Skeletal muscle tissue (tissue), 4 donors: ENCODE data around the gene MXD4. TPM values are rescaled to one million over a fixed set of nuclear protein-coding genes. Genes with fewer than 3 reads are reported as not detected.
"Not testable (repeated sequence)": the region's sequence is repeated elsewhere in the genome, so short reads cannot be mapped to it uniquely, and the experiment has no call there.

Experiments
- H3K27ac ChIP-seq: one replicate; pipeline ENCODE4 v1.7.0; 2013; ENCODE audit warnings: mild to moderate bottlenecking, low read depth, low read length, inconsistent platforms
- H3K27me3 ChIP-seq, 3 donors: one replicate each; pipeline ENCODE4 v1.7.0; 2013; ENCODE audit warnings: low read length in 3 of 3; ENCODE audit not compliant: control insufficient read depth in 3 of 3, insufficient read depth in 3 of 3
- H3K36me3 ChIP-seq, 3 donors: one replicate each; pipeline ENCODE4 v1.7.0; 2013; ENCODE audit warnings: low read length in 3 of 3; ENCODE audit not compliant: control insufficient read depth in 3 of 3, insufficient read depth in 3 of 3
- H3K4me1 ChIP-seq, 3 donors: one replicate each; pipeline ENCODE4 v1.7.0; 2013; ENCODE audit warnings: low read length in 3 of 3, mild to moderate bottlenecking in 3 of 3; ENCODE audit not compliant: control insufficient read depth in 3 of 3, insufficient read depth in 3 of 3
- H3K4me3 ChIP-seq, 3 donors: one replicate each; pipeline ENCODE4 v1.7.0; 2013; ENCODE audit warnings: low read length in 3 of 3
- H3K9ac ChIP-seq, 3 donors: one replicate each; pipeline ENCODE4 v1.7.0; 2013; ENCODE audit warnings: low read length in 3 of 3, mild to moderate bottlenecking in 3 of 3, moderate library complexity in 2 of 3, low read depth in 1 of 3
- H3K9me3 ChIP-seq, 3 donors: one replicate each; pipeline ENCODE4 v1.7.0; 2013; ENCODE audit warnings: low read length in 3 of 3; ENCODE audit not compliant: control insufficient read depth in 3 of 3
- total RNA-seq: library from RNA; depleted of rRNA; stranded (reverse); fragments of >200 nt; gene quantifications from one replicate; pipeline ENCODE4 v1.2.3, GENCODE V29; 2014
- donor health status: Osteomylitis.

MXD4 gene
- total RNA-seq, 1 donor from 2014 or later = 21.4 TPM

GRCh38 chr4:2284934-2285612 lies 23.2 kb upstream of the MXD4 start:
- no peaks in the 10 kb centered on the region for H3K9me3 ChIP-seq

GRCh38 chr4:2284161-2284933 lies 22.4 kb upstream of the MXD4 start:
- no peaks in the 10 kb centered on the region for H3K9me3 ChIP-seq
- no peaks in the 10 kb centered on the region for H3K27me3 ChIP-seq
- no peak overlapping the region for H3K9ac ChIP-seq
- no peak overlapping the region for H3K4me3 ChIP-seq
- H3K36me3 ChIP-seq = no peaks in the 10 kb centered on the region
- H3K27ac ChIP-seq = no peak overlapping the region
- no peaks in the 10 kb centered on the region for H3K4me1 ChIP-seq

More at GRCh38 chr4:2284934-2285612, 23.2 kb upstream of the MXD4 start:
- Histone ChIP-seq H3K36me3 (no peaks in the 10 kb centered on the region), H3K4me1 (no peaks in the 10 kb centered on the region), H3K9ac (no peak overlapping the region), H3K27ac (no peak overlapping the region), H3K4me3 (no peak overlapping the region), H3K27me3 (peaks cover 0 to 4% (median 0%) of the 10 kb centered on the region in 3 donors)

DNA sequence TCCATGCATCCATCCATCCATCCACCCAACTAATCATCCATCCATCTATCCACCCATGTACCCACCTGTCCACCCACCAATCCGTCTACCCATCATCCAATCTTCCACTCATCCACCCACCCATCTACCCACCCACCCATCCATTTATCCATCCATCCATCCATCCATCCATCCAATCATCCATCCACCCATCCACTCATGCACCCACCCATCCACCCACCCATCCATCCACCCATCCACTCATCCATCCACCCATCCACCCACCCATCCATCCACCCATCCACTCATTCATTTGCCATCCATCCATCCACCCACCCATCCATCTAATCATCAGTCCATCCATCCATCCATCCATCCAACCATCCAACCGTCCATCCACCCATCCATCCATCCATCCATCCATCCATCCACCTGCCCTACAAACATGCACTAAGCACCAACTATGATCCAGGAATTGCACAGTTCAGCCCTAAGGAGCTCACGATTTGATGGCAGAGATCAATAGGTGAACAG lies 21.3 kb upstream of the MXD4 start:
- H3K4me1 ChIP-seq = no peaks in the 10 kb centered on the region
- H3K27me3 ChIP-seq = no peaks in the 10 kb centered on the region
- no peak overlapping the region for H3K9ac ChIP-seq
- H3K27ac ChIP-seq = no peak overlapping the region
- H3K4me3 ChIP-seq = no peak overlapping the region
- H3K9me3 ChIP-seq = no peaks in the 10 kb centered on the region
- no peaks in the 10 kb centered on the region for H3K36me3 ChIP-seq

DNA sequence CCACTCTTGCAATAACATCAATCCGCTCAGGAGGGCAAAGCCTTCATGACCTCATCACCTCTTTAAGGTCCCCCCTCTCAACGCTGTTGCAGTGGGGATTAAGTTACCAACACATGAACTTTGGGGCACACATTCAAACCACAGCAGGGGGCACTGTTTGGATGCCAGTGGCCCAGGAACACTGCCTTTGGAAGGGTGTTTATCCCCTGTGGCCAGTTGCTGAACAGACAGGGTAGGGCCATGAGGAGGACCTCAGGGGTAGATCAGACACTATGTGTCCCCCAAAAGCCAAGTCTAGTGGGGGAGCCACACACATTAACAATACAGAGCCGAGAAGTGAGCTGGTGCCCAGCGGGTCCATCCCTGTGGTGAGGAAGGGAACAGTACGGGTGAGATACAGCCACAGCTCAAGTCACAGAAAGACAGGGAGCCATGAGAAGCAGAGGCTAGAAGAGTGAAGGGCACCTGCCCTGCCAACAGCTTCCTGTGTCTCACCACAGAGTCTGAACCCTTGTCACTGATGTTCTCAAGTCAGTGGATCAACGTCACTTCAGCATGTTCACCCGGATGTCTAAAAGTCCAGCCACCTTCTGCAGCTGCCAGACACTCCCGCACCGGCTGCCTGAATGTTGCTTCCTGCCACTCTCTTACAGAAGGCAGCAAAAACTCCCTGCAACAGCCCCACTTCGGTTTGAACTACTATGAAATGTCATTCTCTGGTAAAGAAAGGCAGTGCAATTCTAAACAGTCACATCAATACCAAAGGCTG lies 19.9 kb upstream of the MXD4 start:
- no peak overlapping the region for H3K9ac ChIP-seq
- H3K9me3 ChIP-seq = no peaks in the 10 kb centered on the region
- H3K27me3 ChIP-seq = no peaks in the 10 kb centered on the region
- H3K36me3 ChIP-seq = no peaks in the 10 kb centered on the region
- no peak overlapping the region for H3K27ac ChIP-seq
- no peaks in the 10 kb centered on the region for H3K4me1 ChIP-seq
- no peak overlapping the region for H3K4me3 ChIP-seq

DNA sequence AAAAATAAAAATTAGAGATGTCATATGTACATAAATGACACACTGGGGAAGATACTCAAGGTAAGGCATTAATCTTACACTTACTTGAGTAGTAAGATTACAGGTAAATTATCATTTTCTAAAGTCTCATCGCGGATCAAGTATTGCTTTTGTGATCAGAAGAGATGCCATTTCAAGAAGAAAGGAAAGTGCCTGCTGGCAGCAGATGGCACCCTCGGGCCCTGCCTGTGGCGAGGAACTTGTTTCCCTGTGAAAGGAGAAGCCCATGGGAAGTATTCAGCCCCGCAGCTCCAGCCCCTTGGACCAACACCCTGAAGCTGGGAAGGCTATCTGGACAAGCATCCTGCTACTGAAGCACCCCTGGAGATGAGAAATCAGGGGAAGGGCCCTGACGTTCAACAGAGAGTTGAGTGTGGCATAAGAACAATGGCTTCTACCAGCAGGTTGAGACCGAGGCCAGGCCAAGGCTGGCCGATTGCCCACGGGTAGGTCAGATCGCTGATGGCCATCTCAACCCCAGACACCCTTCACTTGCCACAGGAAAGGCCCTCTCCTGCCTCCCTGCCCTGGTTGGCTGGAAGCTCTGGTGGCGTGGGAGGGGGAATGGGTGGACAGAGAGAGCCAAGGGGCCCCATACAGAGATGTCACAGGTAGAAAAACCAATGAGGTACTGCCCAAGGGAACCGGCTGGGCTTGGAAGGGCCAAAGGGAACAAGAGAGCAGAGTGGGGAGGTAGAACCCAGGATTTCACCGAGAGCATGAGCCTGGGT lies 18.8 kb upstream of the MXD4 start:
- H3K27ac ChIP-seq = no peak overlapping the region
- H3K9ac ChIP-seq = no peak overlapping the region
- H3K4me1 ChIP-seq = no peaks in the 10 kb centered on the region
- no peaks in the 10 kb centered on the region for H3K9me3 ChIP-seq
- no peak overlapping the region for H3K4me3 ChIP-seq
- no peaks in the 10 kb centered on the region for H3K27me3 ChIP-seq
- H3K36me3 ChIP-seq = no peaks in the 10 kb centered on the region

DNA sequence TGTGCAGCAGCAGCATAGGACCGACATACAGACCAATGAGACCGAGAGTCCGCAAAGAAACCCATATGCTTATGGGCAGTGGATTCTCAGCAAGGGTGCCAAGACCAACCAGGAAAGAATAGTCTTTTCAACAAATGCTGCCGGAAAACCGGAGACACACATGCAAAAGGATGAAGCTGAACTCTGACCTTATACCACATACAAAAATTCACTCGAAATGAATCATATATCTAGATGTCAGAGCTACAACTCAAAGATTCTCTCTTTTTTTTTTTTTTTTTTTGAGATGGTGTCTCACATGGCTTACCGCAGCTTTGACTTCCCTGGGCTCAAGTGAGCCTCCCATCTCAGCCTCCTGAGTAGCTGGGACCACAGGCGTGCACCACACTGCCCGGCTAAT lies 16.0 kb upstream of the MXD4 start:
- H3K9ac ChIP-seq = no peak overlapping the region
- H3K4me1 ChIP-seq = no peaks in the 10 kb centered on the region
- H3K27ac ChIP-seq = no peak overlapping the region
- H3K27me3 ChIP-seq = no peaks in the 10 kb centered on the region
- no peaks in the 10 kb centered on the region for H3K36me3 ChIP-seq
- H3K4me3 ChIP-seq = no peak overlapping the region
- no peaks in the 10 kb centered on the region for H3K9me3 ChIP-seq

DNA sequence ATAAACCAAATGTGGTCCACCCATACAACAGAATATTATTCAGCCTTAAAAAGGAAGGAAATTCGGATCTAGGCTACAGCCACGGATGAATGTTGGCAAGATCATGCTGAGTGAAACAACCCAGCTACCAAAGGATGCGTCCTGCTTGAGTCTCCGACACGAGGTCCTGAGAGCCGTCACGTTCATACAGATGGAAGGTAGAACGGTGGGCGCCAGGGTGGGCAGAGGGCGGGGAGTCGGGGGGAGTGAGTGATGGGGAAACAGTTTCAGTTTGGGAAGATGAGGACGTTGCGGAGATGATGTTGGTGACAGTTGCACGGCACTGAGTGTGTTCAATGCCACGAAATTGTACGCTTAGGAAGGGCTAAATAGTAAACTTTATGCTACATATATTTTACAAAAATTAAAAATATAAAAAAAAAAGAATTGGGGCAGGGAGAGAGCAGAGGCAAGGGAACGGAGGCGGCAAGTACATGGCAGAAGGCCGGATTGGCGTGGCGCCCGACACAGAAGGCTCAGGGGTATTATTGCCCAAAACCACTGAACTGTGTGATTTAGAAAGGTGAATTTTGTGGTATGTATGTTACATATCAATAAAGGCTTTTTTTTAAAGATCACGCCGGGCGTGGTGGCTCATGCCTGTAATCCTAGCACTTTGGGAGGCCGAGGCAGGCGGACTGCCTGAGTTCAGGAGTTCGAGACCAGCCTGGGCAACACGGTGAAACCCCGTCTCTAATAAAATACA lies 14.8 kb upstream of the MXD4 start:
- Histone ChIP-seq H3K36me3 (no peaks in the 10 kb centered on the region), H3K4me1 (peaks cover 5 to 8% (median 7%) of the 10 kb centered on the region in 3 donors), H3K4me3 (no peak overlapping the region), H3K27me3 (no peaks in the 10 kb centered on the region), H3K9ac (no peak overlapping the region), H3K27ac (no peak overlapping the region), H3K9me3 (no peaks in the 10 kb centered on the region)

DNA sequence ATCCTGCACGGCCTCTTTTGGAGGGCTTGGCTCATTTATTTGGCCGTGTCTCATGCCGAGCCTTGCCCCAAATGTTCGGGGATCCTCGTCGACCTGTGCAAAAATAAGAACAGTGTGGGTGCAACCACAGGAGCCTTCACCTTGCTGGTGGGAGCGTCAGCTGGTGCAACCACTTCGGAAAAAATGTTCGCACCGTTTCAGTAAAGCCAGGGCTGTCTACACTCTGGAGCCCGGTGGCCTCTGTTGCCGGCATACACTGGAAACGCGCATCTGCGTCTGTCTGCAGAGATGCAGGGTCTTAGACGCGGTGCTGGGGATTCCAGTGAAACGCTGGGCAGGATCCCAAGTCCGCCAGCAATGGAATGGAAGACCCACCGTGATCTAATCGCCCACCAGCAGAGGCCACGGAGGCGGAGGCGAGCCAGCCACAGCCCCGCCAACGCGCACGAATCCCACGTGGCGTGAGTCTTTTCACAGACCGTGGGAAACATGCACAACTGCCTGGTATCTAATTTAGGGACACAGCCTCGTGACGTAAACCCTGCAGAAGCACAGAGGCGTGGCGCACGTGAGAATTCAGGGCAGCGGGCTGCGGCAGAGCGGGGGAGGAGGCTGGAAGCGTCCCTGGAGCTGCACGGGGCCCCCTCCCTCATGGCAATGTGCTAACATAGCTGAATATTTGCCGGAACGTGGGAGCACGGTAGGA lies 13.8 kb upstream of the MXD4 start:
- Histone ChIP-seq H3K4me1 (peaks cover 7 to 18% (median 12%) of the 10 kb centered on the region in 3 donors), H3K27me3 (no peaks in the 10 kb centered on the region), H3K4me3 (no peak overlapping the region), H3K9me3 (no peaks in the 10 kb centered on the region), H3K27ac (no peak overlapping the region), H3K9ac (no peak overlapping the region), H3K36me3 (no peaks in the 10 kb centered on the region)

DNA sequence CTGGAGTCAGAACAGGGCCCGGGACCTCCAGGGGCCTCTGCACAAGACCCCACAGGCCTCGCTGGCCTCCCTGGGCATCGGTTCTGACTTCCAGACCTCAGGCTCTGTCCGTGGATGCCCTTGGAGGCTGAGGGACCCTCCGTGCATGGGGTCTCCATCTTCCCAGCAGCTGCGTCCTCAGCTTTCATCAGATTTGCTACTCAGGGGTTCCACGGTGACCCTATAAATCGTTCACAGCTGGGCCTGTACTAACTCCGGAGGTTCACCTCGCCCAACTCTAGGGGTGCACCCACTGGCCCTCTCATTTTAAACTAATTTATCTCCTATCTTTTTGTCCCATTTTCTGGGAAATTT lies 13.1 kb upstream of the MXD4 start:
- H3K4me1 ChIP-seq = peaks cover 8 to 24% (median 17%) of the 10 kb centered on the region in 3 donors
- not testable (repeated sequence) for H3K27ac ChIP-seq, H3K9ac ChIP-seq

More for the DNA sequence above, 13.1 kb upstream of the MXD4 start:
- H3K27me3 ChIP-seq, H3K4me3 ChIP-seq, H3K36me3 ChIP-seq, H3K9me3 ChIP-seq: not testable (repeated sequence)
